GM12801 (cell line): ENCODE results near the gene SPNS3.

Experiments used
- TF ChIP-seq, protein P1 (sequence below): IDR thresholded peaks from one replicate; pipeline ENCODE4 v1.5.1; 2011; ENCODE audit warnings: control low read depth; ENCODE audit not compliant: insufficient read length; ENCODE audit errors: extremely low read depth

Gene SPNS3

DNA sequence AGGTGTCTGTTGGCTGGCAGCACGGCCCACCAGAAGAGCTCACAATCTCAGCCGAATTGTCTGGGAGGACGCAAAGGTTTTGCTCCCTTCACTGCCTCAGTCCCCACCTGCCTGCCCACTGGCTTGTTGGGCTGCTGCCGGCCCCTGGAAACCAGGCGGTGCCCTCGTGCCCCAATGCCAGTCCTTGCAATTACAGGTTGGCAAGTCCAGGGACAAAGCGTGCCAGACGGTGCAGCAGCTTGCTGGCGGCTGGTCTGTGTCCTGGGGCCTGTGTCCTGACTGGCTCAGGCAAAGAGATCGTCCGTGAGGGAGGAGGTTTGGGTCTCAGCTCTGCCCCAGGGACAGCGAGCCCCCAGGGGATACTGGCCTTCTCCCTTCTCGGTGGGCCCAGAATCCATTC, 40.4 kb downstream of the SPNS3 start:
- TF ChIP-seq, protein P1, sequence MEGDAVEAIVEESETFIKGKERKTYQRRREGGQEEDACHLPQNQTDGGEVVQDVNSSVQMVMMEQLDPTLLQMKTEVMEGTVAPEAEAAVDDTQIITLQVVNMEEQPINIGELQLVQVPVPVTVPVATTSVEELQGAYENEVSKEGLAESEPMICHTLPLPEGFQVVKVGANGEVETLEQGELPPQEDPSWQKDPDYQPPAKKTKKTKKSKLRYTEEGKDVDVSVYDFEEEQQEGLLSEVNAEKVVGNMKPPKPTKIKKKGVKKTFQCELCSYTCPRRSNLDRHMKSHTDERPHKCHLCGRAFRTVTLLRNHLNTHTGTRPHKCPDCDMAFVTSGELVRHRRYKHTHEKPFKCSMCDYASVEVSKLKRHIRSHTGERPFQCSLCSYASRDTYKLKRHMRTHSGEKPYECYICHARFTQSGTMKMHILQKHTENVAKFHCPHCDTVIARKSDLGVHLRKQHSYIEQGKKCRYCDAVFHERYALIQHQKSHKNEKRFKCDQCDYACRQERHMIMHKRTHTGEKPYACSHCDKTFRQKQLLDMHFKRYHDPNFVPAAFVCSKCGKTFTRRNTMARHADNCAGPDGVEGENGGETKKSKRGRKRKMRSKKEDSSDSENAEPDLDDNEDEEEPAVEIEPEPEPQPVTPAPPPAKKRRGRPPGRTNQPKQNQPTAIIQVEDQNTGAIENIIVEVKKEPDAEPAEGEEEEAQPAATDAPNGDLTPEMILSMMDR, result no peak

DNA sequence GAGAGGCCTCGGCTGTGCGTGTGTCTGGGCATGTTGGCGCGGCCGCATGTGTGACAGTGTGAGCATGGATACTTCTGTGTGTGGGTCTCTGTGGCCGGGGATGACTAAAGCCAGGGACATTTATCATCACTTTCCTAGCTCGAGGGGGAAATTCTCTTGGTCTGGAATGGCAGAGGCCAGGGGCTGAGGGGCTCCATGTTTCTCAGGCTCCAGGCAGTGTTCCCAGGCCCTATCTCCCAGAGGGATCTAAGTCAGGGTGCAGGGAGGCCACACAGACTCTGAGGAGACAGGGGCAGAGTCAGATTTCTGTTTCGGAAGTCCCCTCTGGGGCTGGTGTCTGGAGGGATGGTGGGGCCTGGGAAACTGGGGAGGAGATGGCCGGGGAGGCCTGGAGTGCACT, 41.3 kb downstream of the SPNS3 start:
- TF ChIP-seq, protein P1, result no peak

DNA sequence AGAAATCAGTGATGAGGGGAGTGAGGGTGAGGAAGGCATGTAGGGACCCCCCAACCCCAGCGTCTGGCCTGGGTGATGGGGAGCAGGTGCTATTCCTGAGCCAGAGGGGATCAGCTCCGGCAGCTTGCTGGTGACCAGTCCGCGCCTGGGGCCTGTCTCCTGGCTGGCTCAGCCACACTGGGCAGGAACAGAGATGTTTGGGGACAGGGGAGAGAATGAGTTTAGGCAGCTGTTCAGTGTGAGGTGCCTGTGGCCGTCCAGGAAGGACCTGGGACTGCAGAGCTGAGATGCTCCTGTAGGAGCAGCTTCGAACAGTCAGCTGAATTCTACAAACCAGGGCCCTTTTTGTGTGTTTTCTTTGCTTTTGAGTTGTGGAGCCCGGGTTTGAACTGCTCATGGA, 41.7 kb downstream of the SPNS3 start:
- TF ChIP-seq, protein P1, result no peak

DNA sequence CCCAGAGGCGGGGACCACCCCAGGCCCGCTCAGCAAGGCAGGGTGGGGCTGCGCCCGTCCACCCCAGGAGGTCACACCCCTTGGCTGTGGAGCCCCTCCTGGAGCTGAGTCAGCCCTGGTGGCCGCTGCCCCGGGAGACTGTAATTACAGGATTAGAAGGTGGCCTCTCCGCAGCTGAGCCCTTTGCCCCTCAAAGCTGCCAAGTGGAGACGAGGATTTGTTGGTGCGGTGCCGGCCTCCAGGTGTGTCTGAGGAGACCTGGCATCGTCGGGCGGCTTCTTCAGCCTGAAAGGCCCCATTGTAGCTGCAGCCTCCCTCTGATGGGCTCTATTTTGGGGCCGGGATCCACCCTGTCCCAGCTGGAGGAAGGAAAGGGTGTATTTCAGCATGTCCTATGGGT, 42.3 kb downstream of the SPNS3 start:
- TF ChIP-seq, protein P1, result no peak

DNA sequence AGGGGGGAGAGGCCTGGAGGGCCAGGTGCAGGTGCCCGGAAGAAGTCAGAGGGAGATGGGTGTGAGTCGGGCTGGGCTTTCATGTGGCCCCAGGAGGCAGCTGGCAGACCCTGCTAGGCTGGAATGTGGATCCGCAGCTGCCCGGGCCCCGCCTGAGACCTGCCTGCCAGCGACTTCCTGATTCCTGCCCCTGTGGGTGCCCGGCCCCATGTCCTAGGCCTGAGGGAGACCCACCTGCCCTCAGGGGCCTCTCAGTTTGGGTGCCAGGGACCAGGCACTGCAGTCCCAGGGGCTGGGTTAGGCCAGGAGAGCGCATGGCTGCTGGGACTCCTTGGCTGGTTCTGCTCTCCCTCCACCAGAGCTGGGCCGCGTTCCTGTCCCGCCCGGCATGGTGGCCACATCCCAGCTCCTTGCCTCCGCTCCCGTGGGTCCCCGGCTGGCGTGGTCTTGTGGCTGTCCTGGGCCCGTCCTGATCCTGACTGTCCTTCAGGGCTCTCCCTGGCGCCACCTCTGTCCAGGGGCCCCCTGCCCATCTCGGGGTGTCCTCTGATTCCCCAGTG, 42.9 kb downstream of the SPNS3 start:
- TF ChIP-seq, protein P1, result no peak

DNA sequence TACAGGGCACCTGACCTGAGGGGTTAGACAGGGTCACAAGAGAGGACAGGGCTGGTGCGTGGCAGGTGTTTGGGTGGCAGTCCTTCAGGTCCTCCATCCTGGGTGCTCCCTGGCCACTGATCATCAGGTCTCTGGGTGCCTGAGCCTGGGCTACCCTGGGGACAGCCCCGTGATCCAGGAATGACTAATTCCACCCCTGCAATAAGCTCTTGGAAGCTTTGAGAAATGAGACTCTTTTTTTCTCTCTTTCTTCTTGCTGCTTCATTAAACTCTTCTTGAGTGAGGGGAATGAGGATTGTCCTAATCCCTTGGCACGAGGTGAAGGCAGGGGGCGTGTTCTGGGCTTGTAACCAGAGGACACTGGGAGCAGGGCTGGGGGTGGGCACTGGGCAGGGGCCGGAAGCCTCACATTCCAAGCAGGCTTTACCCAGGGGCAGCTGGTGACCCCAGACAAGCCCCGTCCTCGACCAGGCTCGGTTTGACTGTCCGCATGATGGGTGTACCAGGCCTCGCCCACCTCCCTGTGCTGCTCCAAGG, 43.6 kb downstream of the SPNS3 start:
- TF ChIP-seq, protein P1, result no peak

DNA sequence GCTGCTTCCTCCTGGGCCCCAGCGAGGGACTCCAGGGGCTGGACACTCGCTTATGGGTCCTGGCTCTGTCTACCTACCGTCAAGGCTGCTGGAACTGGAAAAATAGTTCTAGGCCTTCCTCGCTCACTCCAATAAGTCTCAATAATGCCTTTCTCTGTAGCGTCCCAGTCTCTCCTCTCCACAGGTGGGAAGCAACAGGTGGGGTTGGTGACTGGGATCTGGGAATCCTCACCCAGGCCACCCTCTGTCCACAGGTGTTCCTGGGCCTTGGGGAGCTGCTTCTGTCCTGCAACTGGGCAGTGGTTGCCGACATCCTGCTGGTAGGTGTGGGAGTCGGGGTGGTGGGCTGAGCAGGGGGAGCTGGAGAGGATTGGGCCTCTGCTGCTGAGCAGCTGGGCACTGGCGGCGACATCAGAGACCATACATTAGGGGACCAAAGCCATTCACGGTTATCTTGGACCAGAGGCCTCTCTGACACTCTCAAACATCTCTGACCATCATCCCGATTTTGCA, 44.6 kb downstream of the SPNS3 start:
- TF ChIP-seq, protein P1, result no peak
